H1 (cell line): Measurements from ENCODE around the gene TPMT. TPM values are rescaled to one million over a fixed set of nuclear protein-coding genes. Genes with fewer than 3 reads are reported as not detected.

ENCODE experiments used
- CTCF ChIA-PET: fragments of 300-600 bp; sonication (Branson Sonifier 250); formaldehyde crosslinking; loops from one replicate; lab custom pipeline; 2021; ENCODE audit not compliant: partially characterized antibody; lab: Charles Lee
- POLR2A ChIA-PET: fragments of 300-600 bp; sonication (Branson Sonifier 250); formaldehyde crosslinking; loops from one replicate; lab custom pipeline; 2021; ENCODE audit warnings: inconsistent platforms; ENCODE audit not compliant: partially characterized antibody; lab: Charles Lee
- DNase-seq, 2 experiments: peaks; one replicate each; pipeline versions ENCODE4 v3.0.0 to v3.0.0-alpha.2; 2010 to 2022; ENCODE audit warnings: low spot score in 2 of 2, low read depth in 1 of 2, mixed read lengths in 1 of 2
- FAIRE-seq: peaks from 2 replicates; lab custom pipeline; 2011; peaks lifted over from hg19 to GRCh38; lab: Jason Lieb, UNC
- H2AFZ ChIP-seq: 2 replicates; pipeline ENCODE4 v1.8.1; 2012; ENCODE audit warnings: low read length, inconsistent platforms
- H2AK5ac ChIP-seq: 2 replicates; pipeline ENCODE4 v1.6.1; 2013; ENCODE audit warnings: low read depth, low read length
- H2BK120ac ChIP-seq: replicated peaks from 2 replicates; pipeline ENCODE3; 2013; ENCODE audit warnings: low read depth, low read length, inconsistent platforms
- H2BK12ac ChIP-seq: 2 replicates; pipeline ENCODE4 v1.6.1; 2013; ENCODE audit warnings: low read depth, low read length
- H2BK15ac ChIP-seq: 2 replicates; pipeline ENCODE4 v1.6.1; 2013; ENCODE audit warnings: low read length
- H2BK20ac ChIP-seq: 2 replicates; pipeline ENCODE4 v1.6.1; 2013; ENCODE audit warnings: low read length
- H2BK5ac ChIP-seq: 2 replicates; pipeline ENCODE4 v1.6.1; 2013; ENCODE audit warnings: low read depth, low read length
- H3K14ac ChIP-seq: 2 replicates; pipeline ENCODE4 v1.6.1; 2013; ENCODE audit warnings: inconsistent platforms; ENCODE audit not compliant: insufficient read length
- H3K18ac ChIP-seq: 2 replicates; pipeline ENCODE4 v1.6.1; 2013; ENCODE audit warnings: low read length; ENCODE audit errors: extremely low read depth
- H3K23ac ChIP-seq: 2 replicates; pipeline ENCODE4 v1.6.1; 2013; ENCODE audit warnings: inconsistent platforms; ENCODE audit not compliant: insufficient read length
- H3K23me2 ChIP-seq: 2 replicates; pipeline ENCODE4 v1.6.1; 2013; ENCODE audit warnings: low read depth, low read length
- H3K27ac ChIP-seq: 2 replicates; pipeline ENCODE4 v1.6.1; 2011; ENCODE audit warnings: low read depth, low read length, inconsistent platforms
- H3K27me3 ChIP-seq, 4 experiments: replicated peaks in 1 of 4; 1 replicate in 1 of 4; 2 replicates in 3 of 4; pipeline versions ENCODE4 v1.6.1 to v1.8.1; 2011 to 2013; ENCODE audit warnings: low read length in 3 of 4, mild to moderate bottlenecking in 3 of 4, inconsistent platforms in 2 of 4, mixed read lengths in 2 of 4, moderate library complexity in 1 of 4; ENCODE audit not compliant: control insufficient read depth in 3 of 4, insufficient read depth in 3 of 4; ENCODE audit errors: extremely low read depth in 1 of 4
- H3K36me3 ChIP-seq, 4 experiments: 2 replicates each; pipeline versions ENCODE4 v1.6.1 to v1.8.1; 2011 to 2013; ENCODE audit warnings: mild to moderate bottlenecking in 4 of 4, low read length in 3 of 4, moderate library complexity in 2 of 4, control low read depth in 1 of 4, inconsistent platforms in 1 of 4; ENCODE audit not compliant: insufficient read depth in 4 of 4, control insufficient read depth in 2 of 4
- H3K4ac ChIP-seq: replicated peaks from 2 replicates; pipeline ENCODE3; 2013; ENCODE audit warnings: low read length, low read depth, mixed read lengths, inconsistent platforms; ENCODE audit not compliant: insufficient read length
- H3K4me1 ChIP-seq, 4 experiments: replicated peaks in 1 of 4; 1 replicate in 1 of 4; 2 replicates in 3 of 4; pipeline versions ENCODE4 v1.6.1 to v1.8.1; 2011 to 2013; ENCODE audit warnings: low read length in 3 of 4, inconsistent platforms in 2 of 4, mixed read lengths in 1 of 4; ENCODE audit not compliant: insufficient read depth in 4 of 4, control insufficient read depth in 3 of 4
- H3K4me2 ChIP-seq, 2 experiments: 2 replicates each; pipeline versions ENCODE4 v1.6.1 to v1.8.1; 2011 to 2013; ENCODE audit warnings: low read depth in 2 of 2, low read length in 2 of 2, control low read depth in 1 of 2, inconsistent platforms in 1 of 2, mild to moderate bottlenecking in 1 of 2; ENCODE audit not compliant: insufficient read depth in 1 of 2
- H3K4me3 ChIP-seq, 4 experiments: fragments of 200-600, 300-600 bp in 1 of 4; sonication (generic), shearing (Covaris generic), sonication (Bioruptor Twin) in 1 of 4; 2 replicates each; pipeline versions ENCODE4 v1.5.1 to v1.8.1; 2011 to 2016; ENCODE audit warnings: low read length in 4 of 4, low read depth in 3 of 4, control low read depth in 2 of 4, inconsistent platforms in 2 of 4, mild to moderate bottlenecking in 2 of 4, mixed read lengths in 1 of 4, moderate library complexity in 1 of 4; ENCODE audit not compliant: insufficient read depth in 2 of 4; ENCODE audit errors: extremely low read depth in 1 of 4
- H3K56ac ChIP-seq: replicated peaks from 2 replicates; pipeline ENCODE3; 2013; ENCODE audit warnings: low read depth, mild to moderate bottlenecking, mixed read lengths, low read length, inconsistent platforms; ENCODE audit not compliant: insufficient read length
- H3K79me1 ChIP-seq: 2 replicates; pipeline ENCODE4 v1.6.1; 2013; ENCODE audit warnings: low read depth, low read length, control low read depth
- H3K79me2 ChIP-seq, 2 experiments: 2 replicates each; pipeline versions ENCODE4 v1.6.1 to v1.8.1; 2012 to 2013; ENCODE audit warnings: low read length in 2 of 2, mild to moderate bottlenecking in 2 of 2, inconsistent platforms in 1 of 2; ENCODE audit not compliant: insufficient read depth in 2 of 2, control insufficient read depth in 1 of 2
- H3K9ac ChIP-seq, 4 experiments: replicated peaks in 1 of 4; 1 replicate in 1 of 4; 2 replicates in 3 of 4; pipeline versions ENCODE4 v1.6.1 to v1.8.1; 2011 to 2013; ENCODE audit warnings: low read depth in 3 of 4, low read length in 3 of 4, control low read depth in 2 of 4, mild to moderate bottlenecking in 2 of 4, moderate library complexity in 2 of 4, inconsistent platforms in 1 of 4; ENCODE audit errors: extremely low read depth in 1 of 4
- H3K9me3 ChIP-seq, 2 experiments: 2 replicates each; pipeline versions ENCODE4 v1.6.1 to v1.8.1; 2012 to 2013; ENCODE audit warnings: mild to moderate bottlenecking in 2 of 2, moderate library complexity in 2 of 2, control low read depth in 1 of 2, inconsistent platforms in 1 of 2, low read depth in 1 of 2, low read length in 1 of 2, mixed read lengths in 1 of 2; ENCODE audit not compliant: insufficient read depth in 2 of 2
- H4K20me1 ChIP-seq, 2 experiments: replicated peaks in 1 of 2; 2 replicates each; pipeline versions ENCODE3 to v1.8.1; 2011 to 2013; ENCODE audit warnings: inconsistent platforms in 2 of 2, low read length in 2 of 2, mild to moderate bottlenecking in 1 of 2; ENCODE audit not compliant: insufficient read depth in 2 of 2, control insufficient read depth in 1 of 2
- H4K5ac ChIP-seq: 2 replicates; pipeline ENCODE4 v1.6.1; 2013; ENCODE audit warnings: low read length, low read depth, mixed read lengths, inconsistent platforms; ENCODE audit not compliant: insufficient read length
- H4K8ac ChIP-seq: 2 replicates; pipeline ENCODE4 v1.8.0; 2013; ENCODE audit warnings: mild to moderate bottlenecking, moderate library complexity, low read length, inconsistent platforms; ENCODE audit not compliant: insufficient read depth; ENCODE audit errors: extremely low read depth
- H4K91ac ChIP-seq: replicated peaks from 2 replicates; pipeline ENCODE3; 2013; ENCODE audit warnings: low read length, mixed read lengths, inconsistent platforms; ENCODE audit not compliant: insufficient read length
- EGR1 ChIP-seq: IDR thresholded peaks from 2 replicates; pipeline ENCODE4 v1.6.1; 2011; ENCODE audit warnings: low read depth, low read length, borderline replicate concordance
- KDM1A ChIP-seq: fragments of 200-600, 300-600 bp; sonication (generic); IDR thresholded peaks from 2 replicates; pipeline ENCODE4 v1.7.1; 2016; ENCODE audit warnings: mild to moderate bottlenecking, low read length, borderline replicate concordance
- PHF8 ChIP-seq: fragments of 200-600 bp; sonication (generic); conservative IDR thresholded peaks from 2 replicates; pipeline ENCODE4 v1.7.1; 2012; ENCODE audit warnings: low read depth, mild to moderate bottlenecking, inconsistent platforms, low read length, moderate library complexity
- POLR2A ChIP-seq, 2 experiments: IDR thresholded peaks; 1 replicate in 1 of 2; 2 replicates in 1 of 2; pipeline ENCODE4 v1.6.1; 2011; ENCODE audit warnings: low read depth in 2 of 2, low read length in 2 of 2, mild to moderate bottlenecking in 2 of 2; ENCODE audit errors: control extremely low read depth in 1 of 2
- POU5F1 ChIP-seq: IDR thresholded peaks from 2 replicates; pipeline ENCODE4 v1.6.1; 2011; ENCODE audit warnings: low read depth, mild to moderate bottlenecking, low read length, moderate library complexity
- SP2 ChIP-seq: IDR thresholded peaks from 2 replicates; pipeline ENCODE4 v1.6.1; 2012; ENCODE audit warnings: mild to moderate bottlenecking, low read length, inconsistent platforms
- WGBS, 2 experiments: shearing (Covaris generic) in 1 of 2; methylation state at CpG; one replicate each; pipeline versions ENCODE4 v1.1.6 to v1.1.7; 2013 to 2015; ENCODE audit warnings: low lambda C conversion rate in 2 of 2, mixed read lengths in 2 of 2, inconsistent platforms in 1 of 2, low coverage in 1 of 2, missing lambda C conversion rate in 1 of 2; ENCODE audit not compliant: insufficient replicate concordance in 2 of 2, insufficient coverage in 1 of 2, insufficient read length in 1 of 2; ENCODE audit errors: extremely low coverage in 1 of 2, missing lambda C conversion rate in 1 of 2; 5-methylcytosine and 5-hydroxymethylcytosine counted together
- polyA plus RNA-seq, 7 experiments: library from polyadenylated mRNA; depleted of rRNA in 3 of 7; stranded (reverse) in 5 of 7; unstranded in 2 of 7; fragments of >200 nt in 5 of 7; fragments of 200-250 nt in 2 of 7; gene quantifications; 1 replicate in 5 of 7; 2 replicates in 1 of 7; 4 replicates in 1 of 7; pipeline versions ENCODE4 v1.2.1 to v1.2.3, GENCODE V29; 2011 to 2013; ENCODE audit warnings: missing spikeins in 2 of 7, mixed read lengths in 2 of 7
- total RNA-seq: library from RNA; stranded (reverse); fragmentation: NEBNext Ultra II Directional; extraction: Animal tissue kit (Norgen Biotek cat#: 25700); gene quantifications from 2 replicates; pipeline ENCODE4 v1.2.1, GENCODE V29; 2021

The TPMT gene
- total and polyA plus RNA-seq, 2 of the 8 experiments (the other 6 are each of a cell fraction or from before 2014, with no cell fraction given): 12.3 to 17.2 TPM

GRCh38 chr6:18166312-18167036, 11.6 kb upstream of the TPMT start:
- H4K91ac ChIP-seq: no peak overlapping the region
- H3K4me2 ChIP-seq: no peak overlapping the region
- no peak overlapping the region for H2BK120ac ChIP-seq
- no peak overlapping the region for H4K5ac ChIP-seq
- no peak overlapping the region for H4K8ac ChIP-seq
- H3K14ac ChIP-seq: no peak overlapping the region
- no peak for TF ChIP-seq SP2
- no peak for TF ChIP-seq POU5F1
- no peak for TF ChIP-seq PHF8
- no peak for TF ChIP-seq KDM1A
- no peak for TF ChIP-seq POLR2A (IDR thresholded peaks at IDR 0.05; ENCODE audit: control extremely low read depth in 1 of 2, low read depth in 2 of 2, low read length in 2 of 2)
- TF ChIP-seq EGR1: no peak
- peaks cover 2 to 29% (median 13%) of the 10 kb centered on the region in 4 experiments; a peak in 5 of 8 replicates for H3K36me3 ChIP-seq
- H3K27me3 ChIP-seq: no peaks in the 10 kb centered on the region
- no peak overlapping the region for H3K27ac ChIP-seq
- H2AFZ ChIP-seq: no peak overlapping the region
- H2BK15ac ChIP-seq: no peak overlapping the region
- no peaks in the 10 kb centered on the region for H3K4me1 ChIP-seq
- no peak overlapping the region for H3K18ac ChIP-seq
- peaks cover 0 to 7% of the 10 kb centered on the region in 2 experiments; a peak in 2 of 4 replicates for H3K9me3 ChIP-seq
- DNase-seq (no peak), FAIRE-seq (no peak)
- H3K4me3 ChIP-seq: no peak overlapping the region
- no peaks in the 10 kb centered on the region for H3K79me2 ChIP-seq
- ChIA-PET POLR2A (interaction anchor here (0.9 to 1.6 kb wide), 2 partner anchors 70 to 80 kb away, joined by 3 read pairs; no protein-coding TSS in a partner anchor), CTCF (interaction anchor here (0.7 kb wide), 2 partner anchors 56 to 624 kb away, joined by 3 read pairs; no protein-coding TSS in a partner anchor)
- H2AK5ac ChIP-seq: no peak overlapping the region
- H3K23me2 ChIP-seq: no peaks in the 10 kb centered on the region
- no peaks in the 10 kb centered on the region for H3K79me1 ChIP-seq
- peaks cover 0 to 2% of the 10 kb centered on the region in 2 experiments for H4K20me1 ChIP-seq
- H3K4ac ChIP-seq: no peak overlapping the region
- no peak overlapping the region for H2BK20ac ChIP-seq
- no peak overlapping the region for H3K23ac ChIP-seq
- H2BK12ac ChIP-seq: no peak overlapping the region
- no peak overlapping the region for H3K9ac ChIP-seq
- WGBS, 2 experiments: 80% methylated on average over 2 of the region's 2 CpGs; no CpG with 5 or more reads in 1 of the 2 experiments
- H2BK5ac ChIP-seq: no peak overlapping the region
- no peak overlapping the region for H3K56ac ChIP-seq
